Measurements from ENCODE around the gene AASDH. TPM values are rescaled to one million over a fixed set of nuclear protein-coding genes. Genes with fewer than 3 reads are reported as not detected.

The AASDH gene
- total and polyA plus RNA-seq, 2 of the 13 experiments (the other 11 are each of a cell fraction or from before 2014, with no cell fraction given): 12.6 to 14.1 TPM

DNA sequence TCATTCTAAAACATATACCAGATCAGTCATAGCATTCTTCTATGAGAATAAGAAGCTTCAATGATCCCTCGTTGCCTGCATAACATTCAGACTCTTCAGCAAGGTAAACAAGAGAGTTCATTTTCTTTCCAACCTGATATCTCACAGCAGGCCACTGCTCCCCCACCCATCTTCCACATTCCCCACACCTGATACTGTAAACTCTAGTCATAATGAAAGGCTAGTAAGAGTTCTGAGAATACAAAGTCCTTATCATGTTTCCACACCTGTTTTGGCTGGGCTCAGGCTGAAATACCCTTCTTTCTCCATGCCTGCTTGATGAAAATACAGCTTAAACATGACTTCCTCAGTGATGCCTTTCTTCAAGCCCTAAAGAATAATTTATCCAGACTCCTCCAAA lies 2.3 kb upstream of the AASDH start:
- no peak for FAIRE-seq
- H3K4me2 ChIP-seq (ENCODE audit: low read depth, low read length): no peak overlapping the region

More for the DNA sequence above, 2.3 kb upstream of the AASDH start:
- no peak for TF ChIP-seq POGZ (CRISPR knock-in tag; IDR thresholded peaks at IDR 0.05)
- TF ChIP-seq ZNF891 (CRISPR knock-in tag; IDR thresholded peaks at IDR 0.05): no peak
- no peak for TF ChIP-seq ZNF501 (CRISPR knock-in tag; IDR thresholded peaks at IDR 0.05)
- TF ChIP-seq, protein P1, sequence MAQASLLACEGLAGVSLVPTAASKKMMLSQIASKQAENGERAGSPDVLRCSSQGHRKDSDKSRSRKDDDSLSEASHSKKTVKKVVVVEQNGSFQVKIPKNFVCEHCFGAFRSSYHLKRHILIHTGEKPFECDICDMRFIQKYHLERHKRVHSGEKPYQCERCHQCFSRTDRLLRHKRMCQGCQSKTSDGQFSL (CRISPR knock-in tag; IDR thresholded peaks at IDR 0.05): no peak
- no peak for TF ChIP-seq ATRX (CRISPR knock-in tag; IDR thresholded peaks at IDR 0.05; ENCODE audit: borderline replicate concordance)
- no peak for TF ChIP-seq CAMTA2 (CRISPR knock-in tag; IDR thresholded peaks at IDR 0.05; ENCODE audit: borderline replicate concordance)
- TF ChIP-seq, protein P2, sequence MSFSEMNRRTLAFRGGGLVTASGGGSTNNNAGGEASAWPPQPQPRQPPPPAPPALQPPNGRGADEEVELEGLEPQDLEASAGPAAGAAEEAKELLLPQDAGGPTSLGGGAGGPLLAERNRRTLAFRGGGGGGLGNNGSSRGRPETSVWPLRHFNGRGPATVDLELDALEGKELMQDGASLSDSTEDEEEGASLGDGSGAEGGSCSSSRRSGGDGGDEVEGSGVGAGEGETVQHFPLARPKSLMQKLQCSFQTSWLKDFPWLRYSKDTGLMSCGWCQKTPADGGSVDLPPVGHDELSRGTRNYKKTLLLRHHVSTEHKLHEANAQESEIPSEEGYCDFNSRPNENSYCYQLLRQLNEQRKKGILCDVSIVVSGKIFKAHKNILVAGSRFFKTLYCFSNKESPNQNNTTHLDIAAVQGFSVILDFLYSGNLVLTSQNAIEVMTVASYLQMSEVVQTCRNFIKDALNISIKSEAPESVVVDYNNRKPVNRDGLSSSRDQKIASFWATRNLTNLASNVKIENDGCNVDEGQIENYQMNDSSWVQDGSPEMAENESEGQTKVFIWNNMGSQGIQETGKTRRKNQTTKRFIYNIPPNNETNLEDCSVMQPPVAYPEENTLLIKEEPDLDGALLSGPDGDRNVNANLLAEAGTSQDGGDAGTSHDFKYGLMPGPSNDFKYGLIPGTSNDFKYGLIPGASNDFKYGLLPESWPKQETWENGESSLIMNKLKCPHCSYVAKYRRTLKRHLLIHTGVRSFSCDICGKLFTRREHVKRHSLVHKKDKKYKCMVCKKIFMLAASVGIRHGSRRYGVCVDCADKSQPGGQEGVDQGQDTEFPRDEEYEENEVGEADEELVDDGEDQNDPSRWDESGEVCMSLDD (CRISPR knock-in tag; IDR thresholded peaks at IDR 0.05; ENCODE audit: borderline replicate concordance): no peak
- TF ChIP-seq, protein P3, sequence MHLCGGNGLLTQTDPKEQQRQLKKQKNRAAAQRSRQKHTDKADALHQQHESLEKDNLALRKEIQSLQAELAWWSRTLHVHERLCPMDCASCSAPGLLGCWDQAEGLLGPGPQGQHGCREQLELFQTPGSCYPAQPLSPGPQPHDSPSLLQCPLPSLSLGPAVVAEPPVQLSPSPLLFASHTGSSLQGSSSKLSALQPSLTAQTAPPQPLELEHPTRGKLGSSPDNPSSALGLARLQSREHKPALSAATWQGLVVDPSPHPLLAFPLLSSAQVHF (CRISPR knock-in tag; IDR thresholded peaks at IDR 0.05): no peak
- TF ChIP-seq ZNF510 (CRISPR knock-in tag; IDR thresholded peaks at IDR 0.05; ENCODE audit: low read depth): no peak
- no peak for TF ChIP-seq FOSL2 (CRISPR knock-in tag; IDR thresholded peaks at IDR 0.05)
- TF ChIP-seq, protein P4, sequence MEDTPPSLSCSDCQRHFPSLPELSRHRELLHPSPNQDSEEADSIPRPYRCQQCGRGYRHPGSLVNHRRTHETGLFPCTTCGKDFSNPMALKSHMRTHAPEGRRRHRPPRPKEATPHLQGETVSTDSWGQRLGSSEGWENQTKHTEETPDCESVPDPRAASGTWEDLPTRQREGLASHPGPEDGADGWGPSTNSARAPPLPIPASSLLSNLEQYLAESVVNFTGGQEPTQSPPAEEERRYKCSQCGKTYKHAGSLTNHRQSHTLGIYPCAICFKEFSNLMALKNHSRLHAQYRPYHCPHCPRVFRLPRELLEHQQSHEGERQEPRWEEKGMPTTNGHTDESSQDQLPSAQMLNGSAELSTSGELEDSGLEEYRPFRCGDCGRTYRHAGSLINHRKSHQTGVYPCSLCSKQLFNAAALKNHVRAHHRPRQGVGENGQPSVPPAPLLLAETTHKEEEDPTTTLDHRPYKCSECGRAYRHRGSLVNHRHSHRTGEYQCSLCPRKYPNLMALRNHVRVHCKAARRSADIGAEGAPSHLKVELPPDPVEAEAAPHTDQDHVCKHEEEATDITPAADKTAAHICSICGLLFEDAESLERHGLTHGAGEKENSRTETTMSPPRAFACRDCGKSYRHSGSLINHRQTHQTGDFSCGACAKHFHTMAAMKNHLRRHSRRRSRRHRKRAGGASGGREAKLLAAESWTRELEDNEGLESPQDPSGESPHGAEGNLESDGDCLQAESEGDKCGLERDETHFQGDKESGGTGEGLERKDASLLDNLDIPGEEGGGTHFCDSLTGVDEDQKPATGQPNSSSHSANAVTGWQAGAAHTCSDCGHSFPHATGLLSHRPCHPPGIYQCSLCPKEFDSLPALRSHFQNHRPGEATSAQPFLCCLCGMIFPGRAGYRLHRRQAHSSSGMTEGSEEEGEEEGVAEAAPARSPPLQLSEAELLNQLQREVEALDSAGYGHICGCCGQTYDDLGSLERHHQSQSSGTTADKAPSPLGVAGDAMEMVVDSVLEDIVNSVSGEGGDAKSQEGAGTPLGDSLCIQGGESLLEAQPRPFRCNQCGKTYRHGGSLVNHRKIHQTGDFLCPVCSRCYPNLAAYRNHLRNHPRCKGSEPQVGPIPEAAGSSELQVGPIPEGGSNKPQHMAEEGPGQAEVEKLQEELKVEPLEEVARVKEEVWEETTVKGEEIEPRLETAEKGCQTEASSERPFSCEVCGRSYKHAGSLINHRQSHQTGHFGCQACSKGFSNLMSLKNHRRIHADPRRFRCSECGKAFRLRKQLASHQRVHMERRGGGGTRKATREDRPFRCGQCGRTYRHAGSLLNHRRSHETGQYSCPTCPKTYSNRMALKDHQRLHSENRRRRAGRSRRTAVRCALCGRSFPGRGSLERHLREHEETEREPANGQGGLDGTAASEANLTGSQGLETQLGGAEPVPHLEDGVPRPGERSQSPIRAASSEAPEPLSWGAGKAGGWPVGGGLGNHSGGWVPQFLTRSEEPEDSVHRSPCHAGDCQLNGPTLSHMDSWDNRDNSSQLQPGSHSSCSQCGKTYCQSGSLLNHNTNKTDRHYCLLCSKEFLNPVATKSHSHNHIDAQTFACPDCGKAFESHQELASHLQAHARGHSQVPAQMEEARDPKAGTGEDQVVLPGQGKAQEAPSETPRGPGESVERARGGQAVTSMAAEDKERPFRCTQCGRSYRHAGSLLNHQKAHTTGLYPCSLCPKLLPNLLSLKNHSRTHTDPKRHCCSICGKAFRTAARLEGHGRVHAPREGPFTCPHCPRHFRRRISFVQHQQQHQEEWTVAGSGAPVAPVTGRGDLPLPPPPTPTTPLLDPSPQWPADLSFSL (CRISPR knock-in tag; IDR thresholded peaks at IDR 0.05): no peak
- TF ChIP-seq FOXK1 (CRISPR knock-in tag; IDR thresholded peaks at IDR 0.05; ENCODE audit: borderline replicate concordance, low read depth): no peak
- TF ChIP-seq RBFOX2 (IDR thresholded peaks at IDR 0.05; ENCODE audit: low read depth, low read length): no peak
- peaks cover 28% of the 10 kb centered on the region for H3K4me1 ChIP-seq (ENCODE audit: insufficient read depth, low read length)
- in situ Hi-C loops (cut with HindIII; ENCODE audit: extremely low pct_ligation_motif_present, low pct_unique_long_range_greater_than_20kb): no loop called here
- H3K9ac ChIP-seq (ENCODE audit: insufficient read depth, low read depth, low read length): no peak overlapping the region
- H3K27me3 ChIP-seq (ENCODE audit: control insufficient read depth in 1 of 2, insufficient read depth in 2 of 2, low read length in 2 of 2): no peaks in the 10 kb centered on the region; a peak in 1 of 5 replicates
- H3K27ac ChIP-seq (ENCODE audit: extremely low read length, insufficient read depth, low read length): peak overlapping the region; percentile 2
- no peak for ATAC-seq
- intact Hi-C loops (cut with micrococcal nuclease; ENCODE audit: unreplicated experiment): loop anchor here (5.0 kb wide), 1 partner anchor 442 kb away; the partner anchor contains the start of gene CEP135
- no peak for DNase-seq (ENCODE audit: low spot score)
- H2AFZ ChIP-seq (ENCODE audit: low read length): no peak overlapping the region
- WGBS (ENCODE audit: low lambda C conversion rate): 33% methylated on average over 1 of the region's 1 CpG
- H3K4me3 ChIP-seq (replicated peaks in 1 of 3; ENCODE audit: insufficient read depth in 1 of 3, low read depth in 2 of 3, low read length in 3 of 3): no peak overlapping the region
- no peaks in the 10 kb centered on the region for H4K20me1 ChIP-seq (ENCODE audit: insufficient read depth, low read length)
- peaks cover 25% of the 10 kb centered on the region for H3K79me2 ChIP-seq (ENCODE audit: insufficient read depth, low read length)
- CTCF ChIA-PET (ENCODE audit: low intra/inter-chr PET ratio, low total read pairs): no interaction called here
- no TSS peak for BruUV-seq (replicated peaks)
- H3K36me3 ChIP-seq (replicated peaks in 1 of 2; ENCODE audit: control insufficient read depth in 1 of 2, insufficient read depth in 2 of 2, low read length in 2 of 2): no peaks in the 10 kb centered on the region
- POLR2A ChIA-PET: no interaction called here
- no peaks in the 10 kb centered on the region for H3K9me3 ChIP-seq (ENCODE audit: low read length)

Measured in HepG2 (cell line).